ENCODE data around the gene KCNQ1. TPM values are rescaled to one million over a fixed set of nuclear protein-coding genes. Genes with fewer than 3 reads are reported as not detected.

The KCNQ1 gene, protein sequence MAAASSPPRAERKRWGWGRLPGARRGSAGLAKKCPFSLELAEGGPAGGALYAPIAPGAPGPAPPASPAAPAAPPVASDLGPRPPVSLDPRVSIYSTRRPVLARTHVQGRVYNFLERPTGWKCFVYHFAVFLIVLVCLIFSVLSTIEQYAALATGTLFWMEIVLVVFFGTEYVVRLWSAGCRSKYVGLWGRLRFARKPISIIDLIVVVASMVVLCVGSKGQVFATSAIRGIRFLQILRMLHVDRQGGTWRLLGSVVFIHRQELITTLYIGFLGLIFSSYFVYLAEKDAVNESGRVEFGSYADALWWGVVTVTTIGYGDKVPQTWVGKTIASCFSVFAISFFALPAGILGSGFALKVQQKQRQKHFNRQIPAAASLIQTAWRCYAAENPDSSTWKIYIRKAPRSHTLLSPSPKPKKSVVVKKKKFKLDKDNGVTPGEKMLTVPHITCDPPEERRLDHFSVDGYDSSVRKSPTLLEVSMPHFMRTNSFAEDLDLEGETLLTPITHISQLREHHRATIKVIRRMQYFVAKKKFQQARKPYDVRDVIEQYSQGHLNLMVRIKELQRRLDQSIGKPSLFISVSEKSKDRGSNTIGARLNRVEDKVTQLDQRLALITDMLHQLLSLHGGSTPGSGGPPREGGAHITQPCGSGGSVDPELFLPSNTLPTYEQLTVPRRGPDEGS
- total RNA-seq (2022) (not detected in 2 replicates), Bru-seq, nascent RNA (percentile 5 among the genes with signal in this experiment), BruChase-seq, experiment 1, labeled RNA remaining after a 6-hour chase (percentile 2 among the genes with signal in this experiment), BruChase-seq, experiment 2, labeled RNA remaining after a 2-hour chase (percentile 5 among the genes with signal in this experiment)
- long read RNA-seq, partial matches to known transcripts, result 0 of 4 reads
- long read RNA-seq, other reads (novel, unspliced or antisense), result 4 of 4 reads

DNA sequence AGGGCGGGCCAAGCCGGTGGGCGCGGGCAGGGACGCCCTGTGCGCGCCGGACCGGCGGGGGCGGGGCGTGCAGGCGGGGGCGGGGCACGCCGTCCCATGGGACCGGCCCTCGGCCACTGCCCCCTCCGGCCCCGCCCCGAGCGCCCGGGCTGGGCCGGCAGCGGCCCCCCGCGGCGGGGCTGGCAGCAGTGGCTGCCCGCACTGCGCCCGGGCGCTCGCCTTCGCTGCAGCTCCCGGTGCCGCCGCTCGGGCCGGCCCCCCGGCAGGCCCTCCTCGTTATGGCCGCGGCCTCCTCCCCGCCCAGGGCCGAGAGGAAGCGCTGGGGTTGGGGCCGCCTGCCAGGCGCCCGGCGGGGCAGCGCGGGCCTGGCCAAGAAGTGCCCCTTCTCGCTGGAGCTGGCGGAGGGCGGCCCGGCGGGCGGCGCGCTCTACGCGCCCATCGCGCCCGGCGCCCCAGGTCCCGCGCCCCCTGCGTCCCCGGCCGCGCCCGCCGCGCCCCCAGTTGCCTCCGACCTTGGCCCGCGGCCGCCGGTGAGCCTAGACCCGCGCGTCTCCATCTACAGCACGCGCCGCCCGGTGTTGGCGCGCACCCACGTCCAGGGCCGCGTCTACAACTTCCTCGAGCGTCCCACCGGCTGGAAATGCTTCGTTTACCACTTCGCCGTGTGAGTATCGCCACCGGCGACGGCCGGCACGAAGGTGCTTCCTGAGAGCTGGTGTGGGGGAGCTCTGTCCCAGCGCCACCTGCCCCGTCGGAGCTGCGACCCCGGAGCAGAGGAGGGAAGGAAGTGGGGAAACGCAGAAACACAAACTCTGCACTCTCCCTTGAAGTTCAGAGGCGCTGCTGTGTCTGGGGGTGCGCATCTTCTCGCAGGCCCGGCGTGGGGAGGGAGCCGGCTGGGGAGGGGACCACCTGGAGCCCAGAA lies at the start of gene KCNQ1:
Gene KCNQ1, plus strand, starts transcription at position 188 of the 925 bp plus-strand sequence. Its CDS starts 91 bp downstream, at position 279.
- Mint-ChIP-seq H3K9me3 (ENCODE audit: unreplicated experiment) (no peaks in the 10 kb centered on the region), H3K27ac (ENCODE audit: low read depth, unreplicated experiment) (no peak within 1 kb of the TSS), H3K27me3 (ENCODE audit: insufficient read depth, unreplicated experiment) (peaks cover 26% of the 10 kb centered on the region), H3K4me3 (ENCODE audit: unreplicated experiment) (no peak within 1 kb of the TSS), H3K36me3 (ENCODE audit: insufficient read depth, unreplicated experiment) (no peaks in the 10 kb centered on the region), H3K4me1 (ENCODE audit: insufficient read depth, unreplicated experiment) (no peaks in the 10 kb centered on the region)
- BruUV-seq (replicated peaks), result no TSS peak
- ChIA-PET POLR2A (no interaction called here), CTCF (no interaction called here)
- TF ChIP-seq, protein P1, sequence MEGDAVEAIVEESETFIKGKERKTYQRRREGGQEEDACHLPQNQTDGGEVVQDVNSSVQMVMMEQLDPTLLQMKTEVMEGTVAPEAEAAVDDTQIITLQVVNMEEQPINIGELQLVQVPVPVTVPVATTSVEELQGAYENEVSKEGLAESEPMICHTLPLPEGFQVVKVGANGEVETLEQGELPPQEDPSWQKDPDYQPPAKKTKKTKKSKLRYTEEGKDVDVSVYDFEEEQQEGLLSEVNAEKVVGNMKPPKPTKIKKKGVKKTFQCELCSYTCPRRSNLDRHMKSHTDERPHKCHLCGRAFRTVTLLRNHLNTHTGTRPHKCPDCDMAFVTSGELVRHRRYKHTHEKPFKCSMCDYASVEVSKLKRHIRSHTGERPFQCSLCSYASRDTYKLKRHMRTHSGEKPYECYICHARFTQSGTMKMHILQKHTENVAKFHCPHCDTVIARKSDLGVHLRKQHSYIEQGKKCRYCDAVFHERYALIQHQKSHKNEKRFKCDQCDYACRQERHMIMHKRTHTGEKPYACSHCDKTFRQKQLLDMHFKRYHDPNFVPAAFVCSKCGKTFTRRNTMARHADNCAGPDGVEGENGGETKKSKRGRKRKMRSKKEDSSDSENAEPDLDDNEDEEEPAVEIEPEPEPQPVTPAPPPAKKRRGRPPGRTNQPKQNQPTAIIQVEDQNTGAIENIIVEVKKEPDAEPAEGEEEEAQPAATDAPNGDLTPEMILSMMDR (IDR thresholded peaks at IDR 0.05; ENCODE audit: unreplicated experiment), result no peak
- intact Hi-C loops (cut with micrococcal nuclease), result no loop called here
- no peak for DNase-seq (ENCODE audit: unreplicated experiment)

DNA sequence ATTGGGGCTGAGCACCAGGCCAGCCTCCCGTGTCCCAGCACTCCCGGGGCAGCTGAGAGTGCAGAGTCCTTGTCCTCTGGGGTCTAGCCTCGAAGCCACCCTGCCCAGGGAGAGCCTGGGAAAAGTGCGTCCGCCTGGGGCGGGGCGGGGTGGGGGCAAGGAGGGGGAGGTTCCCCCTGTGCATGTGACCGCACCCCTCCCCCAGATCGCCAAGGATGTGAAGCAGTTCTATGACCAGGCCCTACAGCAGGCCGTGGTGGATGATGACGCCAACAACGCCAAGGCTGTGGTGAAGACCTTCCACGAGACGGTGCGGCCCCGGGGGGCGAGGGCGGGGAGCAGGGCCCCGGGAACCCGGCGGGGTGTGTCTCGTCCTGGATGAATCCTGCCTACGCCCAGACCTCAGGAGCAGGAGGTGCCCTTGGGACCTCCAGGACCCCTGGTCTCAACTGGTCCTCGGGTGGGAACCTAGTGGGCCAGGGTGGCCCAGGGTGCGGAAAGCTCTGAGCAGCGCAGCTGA lies 49.5 kb upstream of the KCNQ1 start:
- H3K27me3 Mint-ChIP-seq (ENCODE audit: insufficient read depth, unreplicated experiment), result no peaks in the 10 kb centered on the region
- ChIA-PET POLR2A (no interaction called here), CTCF (no interaction called here)
- DNase-seq (ENCODE audit: unreplicated experiment), result no peak
- intact Hi-C loops (cut with micrococcal nuclease), result no loop called here
- TF ChIP-seq, protein P1 (IDR thresholded peaks at IDR 0.05; ENCODE audit: unreplicated experiment), result no peak
- BruUV-seq (replicated peaks), result no TSS peak
- no peaks in the 10 kb centered on the region for H3K9me3 Mint-ChIP-seq (ENCODE audit: unreplicated experiment)
- no peak overlapping the region for H3K27ac Mint-ChIP-seq (ENCODE audit: low read depth, unreplicated experiment)
- peaks cover 28% of the 10 kb centered on the region for H3K36me3 Mint-ChIP-seq (ENCODE audit: insufficient read depth, unreplicated experiment)
- no peak overlapping the region for H3K4me3 Mint-ChIP-seq (ENCODE audit: unreplicated experiment)
- peaks cover 6% of the 10 kb centered on the region for H3K4me1 Mint-ChIP-seq (ENCODE audit: insufficient read depth, unreplicated experiment)

DNA sequence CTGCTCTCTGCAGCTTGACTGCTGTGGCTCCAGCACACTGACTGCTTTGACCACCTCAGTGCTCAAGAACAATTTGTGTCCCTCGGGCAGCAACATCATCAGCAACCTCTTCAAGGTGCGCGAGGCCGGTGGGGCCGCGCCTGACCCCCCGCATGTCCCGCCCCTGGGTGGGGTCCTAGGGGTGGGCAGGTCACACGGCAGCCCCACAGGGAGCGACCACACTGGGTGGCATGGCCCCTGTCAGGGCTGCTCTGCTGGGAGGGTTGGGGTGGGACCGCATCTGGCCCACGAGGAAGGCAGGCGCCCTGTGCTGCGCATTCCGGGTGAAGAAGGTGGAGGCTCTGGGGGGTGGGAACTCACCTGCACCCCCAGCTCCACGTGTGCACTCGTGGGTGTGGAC lies 49.0 kb upstream of the KCNQ1 start:
- TF ChIP-seq, protein P1 (IDR thresholded peaks at IDR 0.05; ENCODE audit: unreplicated experiment), result no peak
- BruUV-seq (replicated peaks), result no TSS peak
- ChIA-PET POLR2A (no interaction called here), CTCF (interaction anchor here (0.6 to 0.7 kb wide), 2 partner anchors 32 to 276 kb away, joined by 3 read pairs; no protein-coding TSS in a partner anchor)
- Mint-ChIP-seq H3K9me3 (ENCODE audit: unreplicated experiment) (no peaks in the 10 kb centered on the region), H3K4me1 (ENCODE audit: insufficient read depth, unreplicated experiment) (peaks cover under 1% of the 10 kb centered on the region), H3K4me3 (ENCODE audit: unreplicated experiment) (no peak overlapping the region), H3K27me3 (ENCODE audit: insufficient read depth, unreplicated experiment) (no peaks in the 10 kb centered on the region), H3K36me3 (ENCODE audit: insufficient read depth, unreplicated experiment) (peaks cover 32% of the 10 kb centered on the region), H3K27ac (ENCODE audit: low read depth, unreplicated experiment) (no peak overlapping the region)
- no peak for DNase-seq (ENCODE audit: unreplicated experiment)
- intact Hi-C loops (cut with micrococcal nuclease), result no loop called here

All from MCF 10A (cell line).